Adrenal gland (tissue), 12 donors: ENCODE measurements around the gene FCMR. TPM values are rescaled to one million over a fixed set of nuclear protein-coding genes. Genes with fewer than 3 reads are reported as not detected.
"Not testable (repeated sequence)": the region's sequence is repeated elsewhere in the genome, so short reads cannot be mapped to it uniquely, and the experiment has no call there.

Experiments used
- DNase-seq, 7 donors: peaks; one replicate each; pipeline ENCODE4 v3.0.0-alpha.2; 2019 to 2020
- H3K27ac ChIP-seq, 5 donors: fragments of 200-600 bp; sonication (generic) in 4 of 5; 1 replicate in 3 of 5; 2 replicates in 2 of 5; pipeline versions ENCODE4 v1.5.1 to v1.8.0; 2016 to 2020; ENCODE audit warnings: mild to moderate bottlenecking in 1 of 5
- H3K27me3 ChIP-seq: fragments of 200-600 bp; 2 replicates; pipeline ENCODE4 v1.8.0; 2021
- H3K36me3 ChIP-seq, 2 donors: fragments of 200-600 bp; replicated peaks in 1 of 2; 1 replicate in 1 of 2; 2 replicates in 1 of 2; pipeline versions ENCODE4 v1.5.1 to v1.8.0; 2018 to 2022
- H3K4me1 ChIP-seq, 2 donors: fragments of 200-600 bp; replicated peaks in 1 of 2; 1 replicate in 1 of 2; 2 replicates in 1 of 2; pipeline versions ENCODE4 v1.5.1 to v1.8.0; 2018 to 2021
- H3K4me3 ChIP-seq, 4 donors: fragments of 200-600 bp; sonication (generic) in 3 of 4; one replicate each; pipeline ENCODE4 v1.5.1; 2016 to 2018
- H3K9me3 ChIP-seq, 3 donors: fragments of 200-600 bp; sonication (generic) in 1 of 3; replicated peaks in 1 of 3; 1 replicate in 2 of 3; 2 replicates in 1 of 3; pipeline versions ENCODE4 v1.5.1 to v1.8.0; 2016 to 2021
- POLR2A ChIP-seq, 2 donors: fragments of 450-650 bp; IDR thresholded peaks; one replicate each; pipeline ENCODE4 v1.6.1; 2017; ENCODE audit warnings: antibody characterized with exemption in 2 of 2, mild to moderate bottlenecking in 2 of 2, moderate library complexity in 1 of 2
- WGBS, 4 donors: extraction: QIAGEN DNeasy Blood & Tissue Kit in 2 of 4; methylation state at CpG; one replicate each; pipeline versions ENCODE4 v1.1.5 to v1.1.7; 2013 to 2017; 5-methylcytosine and 5-hydroxymethylcytosine counted together
- intact Hi-C, 2 donors: fragments of 100-400 bp; cut with DNase I; formaldehyde crosslinking; loops; one replicate each; pipeline versions ENCODE4 v1.14.1 to v1.15.0; 2022 to 2023
- polyA plus RNA-seq, 3 donors: library from polyadenylated mRNA; stranded (reverse); fragments of 200-250 nt in 2 of 3; fragments of 350-450 nt in 1 of 3; fragmentation: Illumina TruSeq in 1 of 3; extraction: RNeasy Lipid Tissue Mini Kit (QIAGEN cat#74804) in 1 of 3; gene quantifications; one replicate each; pipeline ENCODE4 v1.2.3, GENCODE V29; 2013 to 2014
- total RNA-seq, 9 donors: library from RNA; depleted of rRNA in 4 of 9; stranded (reverse); fragments of >200 nt in 4 of 9; fragments of 120-200 nt in 1 of 9; fragmentation: NEBNext Ultra II Directional in 1 of 9; extraction: Animal tissue kit (Norgen Biotek cat#: 25700) in 1 of 9; gene quantifications; one replicate each; pipeline versions ENCODE4 v1.1.0 to v1.2.4, GENCODE V29; 2013 to 2023
- TF ChIP-seq, protein P1 (sequence below), 6 experiments: fragments of 450-650 bp in 4 of 6; fragments of 200-600 bp in 2 of 6; sonication (generic) in 1 of 6; IDR thresholded peaks; 1 replicate in 5 of 6; 2 replicates in 1 of 6; pipeline versions ENCODE4 v1.5.1 to v1.8.0; 2016 to 2021; ENCODE audit warnings: antibody characterized with exemption in 6 of 6, mild to moderate bottlenecking in 2 of 6, moderate library complexity in 1 of 6
- donor health status: healthy with polysubstance abuse.
- donor health status: Bipolar disorder and iron deficiency.
- donor health status: DM: yes; HTN: yes; CAD: no.
- donor health status: DM: no; HTN: no; CAD: no.
- donor health status: DM: no; HTN: no; CAD: no.
- donor health status: DM: yes; HTN: yes; CAD: no.

FCMR gene
- total and polyA plus RNA-seq, 12 donors: 0.27 to 3.0 (median 1.2) TPM; not detected in 1

DNA sequence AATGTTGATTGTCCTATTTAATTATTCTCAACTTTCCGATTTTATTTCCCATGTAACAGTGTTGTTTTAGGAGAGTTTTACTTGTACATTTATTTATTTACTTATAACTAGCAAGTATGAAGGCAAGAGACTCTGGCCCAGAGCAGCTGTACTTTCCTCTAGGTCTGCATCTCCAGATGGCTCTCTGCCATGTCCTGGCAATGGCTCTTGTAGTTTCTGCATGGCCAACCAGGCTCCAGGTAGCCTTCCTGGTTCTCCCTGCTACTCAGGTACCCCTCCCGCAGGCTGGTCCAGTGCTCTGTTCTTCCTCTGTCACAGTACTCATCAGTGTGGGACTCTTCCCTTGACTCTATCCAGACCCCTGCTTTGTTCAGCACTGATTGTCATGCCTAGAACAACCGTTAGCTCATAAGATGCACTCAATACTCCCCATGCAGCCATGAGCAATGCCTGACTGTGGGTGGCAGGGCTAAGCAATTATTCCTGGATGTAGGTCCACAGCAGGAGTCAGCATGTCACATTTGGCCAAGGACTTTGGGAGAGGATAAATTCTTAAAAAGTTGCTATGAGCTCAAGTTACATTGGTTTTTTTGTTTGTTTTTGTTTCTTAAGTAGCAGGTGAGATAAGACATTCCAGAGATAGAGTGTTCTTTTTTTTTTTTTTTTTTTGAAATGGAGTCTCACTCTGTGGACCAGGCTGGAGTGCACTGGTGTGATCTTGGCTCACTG, 67.2 kb downstream of the FCMR start:
- WGBS, 4 donors: 75 to 82% (median 76%) methylated on average over 3 of the region's 3 CpGs
- TF ChIP-seq, protein P1, sequence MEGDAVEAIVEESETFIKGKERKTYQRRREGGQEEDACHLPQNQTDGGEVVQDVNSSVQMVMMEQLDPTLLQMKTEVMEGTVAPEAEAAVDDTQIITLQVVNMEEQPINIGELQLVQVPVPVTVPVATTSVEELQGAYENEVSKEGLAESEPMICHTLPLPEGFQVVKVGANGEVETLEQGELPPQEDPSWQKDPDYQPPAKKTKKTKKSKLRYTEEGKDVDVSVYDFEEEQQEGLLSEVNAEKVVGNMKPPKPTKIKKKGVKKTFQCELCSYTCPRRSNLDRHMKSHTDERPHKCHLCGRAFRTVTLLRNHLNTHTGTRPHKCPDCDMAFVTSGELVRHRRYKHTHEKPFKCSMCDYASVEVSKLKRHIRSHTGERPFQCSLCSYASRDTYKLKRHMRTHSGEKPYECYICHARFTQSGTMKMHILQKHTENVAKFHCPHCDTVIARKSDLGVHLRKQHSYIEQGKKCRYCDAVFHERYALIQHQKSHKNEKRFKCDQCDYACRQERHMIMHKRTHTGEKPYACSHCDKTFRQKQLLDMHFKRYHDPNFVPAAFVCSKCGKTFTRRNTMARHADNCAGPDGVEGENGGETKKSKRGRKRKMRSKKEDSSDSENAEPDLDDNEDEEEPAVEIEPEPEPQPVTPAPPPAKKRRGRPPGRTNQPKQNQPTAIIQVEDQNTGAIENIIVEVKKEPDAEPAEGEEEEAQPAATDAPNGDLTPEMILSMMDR (IDR thresholded peaks at IDR 0.05): no peak
- no peak for TF ChIP-seq POLR2A (IDR thresholded peaks at IDR 0.05)

DNA sequence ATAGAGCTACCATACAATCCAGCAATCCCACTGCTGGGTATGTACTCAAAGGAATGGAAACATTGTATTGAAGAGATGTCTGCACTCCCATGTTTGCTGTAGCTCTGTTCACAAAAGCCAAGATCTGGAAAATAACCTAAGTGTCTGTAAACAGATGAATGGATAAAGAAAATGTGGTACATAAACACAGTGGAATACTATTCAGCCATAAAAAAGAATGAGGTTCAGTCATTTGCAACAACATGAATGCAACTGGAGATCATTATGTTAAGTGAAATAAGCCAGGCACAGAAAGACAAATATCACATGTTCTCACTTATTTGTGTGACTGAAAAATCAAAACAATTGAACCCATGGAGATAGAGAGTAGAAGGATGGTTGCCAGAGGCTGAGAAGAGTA, 68.0 kb downstream of the FCMR start:
- H3K27me3 ChIP-seq, H3K9me3 ChIP-seq, intact Hi-C loops, H3K4me3 ChIP-seq, H3K27ac ChIP-seq, H3K36me3 ChIP-seq, H3K4me1 ChIP-seq, DNase-seq: not testable (repeated sequence)

More for the DNA sequence above, 67.2 kb downstream of the FCMR start:
- Histone ChIP-seq H3K4me1 (no peaks in the 10 kb centered on the region), H3K4me3 (no peak overlapping the region), H3K9me3 (peaks cover 0 to 6% (median 0%) of the 10 kb centered on the region in 3 donors), H3K36me3 (no peaks in the 10 kb centered on the region), H3K27me3 (peaks cover 3% of the 10 kb centered on the region), H3K27ac (no peak overlapping the region)
- intact Hi-C loops: no loop called here
- DNase-seq: no peak

Other genes starting within 250 kb of the FCMR start
- gene MAPKAPK2, start 237.0 kb downstream of the FCMR start, total RNA-seq: 100 to 1,000 TPM in 4 of 9 donors, 10 to 100 TPM in 5; 25.3 to 129 (median 90.3) TPM
- 10 to 100 TPM; 66.6 to 80.7 (median 71.6) TPM for gene MAPKAPK2, start 237.0 kb downstream of the FCMR start, polyA plus RNA-seq
- gene IL19, start 151.2 kb downstream of the FCMR start, total RNA-seq: not detected
- not detected for gene IL19, start 151.2 kb downstream of the FCMR start, polyA plus RNA-seq
- gene IL10, start 149.4 kb downstream of the FCMR start, total RNA-seq: 1 to 10 TPM in 7 of 9 donors, under 1 TPM in 2; 0.33 to 8.5 (median 3.0) TPM
- 1 to 10 TPM; 1.5 to 4.2 (median 1.6) TPM for gene IL10, start 149.4 kb downstream of the FCMR start, polyA plus RNA-seq
- under 1 TPM in 2 of 9 donors, not detected in 7; 0.41 to 0.53 TPM for gene IL20, start 56.3 kb downstream of the FCMR start, total RNA-seq
- under 1 TPM in 1 of 3 donors, not detected in 2; 0.13 TPM for gene IL20, start 56.3 kb downstream of the FCMR start, polyA plus RNA-seq
- not detected for gene IL24, start 24.5 kb downstream of the FCMR start, total RNA-seq
- gene IL24, start 24.5 kb downstream of the FCMR start, polyA plus RNA-seq: not detected
- 1 to 10 TPM in 3 of 9 donors, under 1 TPM in 4, not detected in 2; under 0.01 to 3.4 (median 0.66) TPM for gene PIGR, start 24.5 kb upstream of the FCMR start, total RNA-seq
- gene PIGR, start 24.5 kb upstream of the FCMR start, polyA plus RNA-seq: under 1 TPM; 0.04 to 0.88 (median 0.10) TPM
- not detected for gene FCAMR, start 48.5 kb upstream of the FCMR start, total RNA-seq
- gene FCAMR, start 48.5 kb upstream of the FCMR start, polyA plus RNA-seq: not detected
- 1 to 10 TPM in 6 of 9 donors, under 1 TPM in 3; 0.11 to 3.7 (median 1.0) TPM for gene C1orf116, start 110.8 kb upstream of the FCMR start, total RNA-seq
- gene C1orf116, start 110.8 kb upstream of the FCMR start, polyA plus RNA-seq: under 1 TPM; 0.20 to 0.88 (median 0.88) TPM
- gene YOD1, start 129.3 kb upstream of the FCMR start, total RNA-seq: 10 to 100 TPM in 2 of 9 donors, 1 to 10 TPM in 7; 4.3 to 22.1 (median 8.6) TPM
- gene YOD1, start 129.3 kb upstream of the FCMR start, polyA plus RNA-seq: 10 to 100 TPM in 1 of 3 donors, 1 to 10 TPM in 2; 2.5 to 10.9 (median 3.0) TPM
- gene PFKFB2, start 131.3 kb upstream of the FCMR start, total RNA-seq: 10 to 100 TPM; 10.3 to 25.8 (median 16.6) TPM
- 10 to 100 TPM in 1 of 3 donors, 1 to 10 TPM in 2; 3.9 to 10.8 (median 6.7) TPM for gene PFKFB2, start 131.3 kb upstream of the FCMR start, polyA plus RNA-seq
- gene C4BPB, start 166.9 kb upstream of the FCMR start, total RNA-seq: 1 to 10 TPM in 1 of 9 donors, under 1 TPM in 6, not detected in 2; 0.22 to 1.4 (median 0.55) TPM
- gene C4BPB, start 166.9 kb upstream of the FCMR start, polyA plus RNA-seq: under 1 TPM; 0.20 to 0.64 (median 0.24) TPM
- gene C4BPA, start 182.3 kb upstream of the FCMR start, total RNA-seq: 10 to 100 TPM in 1 of 9 donors, 1 to 10 TPM in 2, under 1 TPM in 1, not detected in 5; 0.57 to 23.4 (median 7.5) TPM
- gene C4BPA, start 182.3 kb upstream of the FCMR start, polyA plus RNA-seq: under 1 TPM; 0.13 to 0.38 (median 0.32) TPM